GM19351 (cell line): ENCODE measurements around the gene PRCC.
"Not testable (repeated sequence)": the region's sequence is repeated elsewhere in the genome, so short reads cannot be mapped to it uniquely, and the experiment has no call there.

Experiments used
- ATAC-seq: cut with Tn5 transposase; IDR thresholded peaks from one replicate; pipeline ENCODE4 v1.9.1; 2021; ENCODE audit warnings: mild to moderate bottlenecking, moderate library complexity; ENCODE audit not compliant: unreplicated experiment

PRCC gene

DNA sequence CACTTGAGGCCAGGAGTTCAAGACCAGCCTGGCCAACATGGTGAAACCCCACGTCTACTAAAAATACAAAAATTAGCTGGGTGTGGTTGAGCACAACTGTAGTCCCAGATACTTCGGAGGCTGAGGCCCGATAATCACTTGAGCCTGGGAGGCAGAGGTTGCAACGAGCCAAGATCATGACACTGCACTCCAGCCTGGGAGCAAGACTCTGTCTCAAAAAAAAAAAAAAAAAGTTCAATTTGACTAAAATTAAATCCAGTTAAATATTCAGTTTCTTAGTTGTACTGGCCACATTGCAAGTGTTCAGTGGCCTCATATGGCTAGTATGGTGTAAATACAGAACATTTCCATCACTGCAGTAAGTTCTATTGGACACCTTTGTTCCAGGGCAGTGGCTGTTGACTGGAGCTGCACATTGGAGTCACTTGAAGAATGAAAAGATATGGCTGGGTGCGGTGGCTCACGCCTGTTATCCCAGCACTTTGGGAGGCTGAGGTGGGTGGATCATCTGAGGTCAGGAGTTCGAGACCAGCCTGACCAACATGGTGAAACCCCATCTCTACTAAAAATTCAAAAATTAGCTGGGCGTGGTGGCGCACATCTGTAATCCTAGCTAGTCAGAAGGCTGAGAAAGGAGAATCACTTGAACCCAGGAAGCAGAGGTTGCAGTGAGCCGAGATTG, 9.6 kb upstream of the PRCC start:
- not testable (repeated sequence) for ATAC-seq

DNA sequence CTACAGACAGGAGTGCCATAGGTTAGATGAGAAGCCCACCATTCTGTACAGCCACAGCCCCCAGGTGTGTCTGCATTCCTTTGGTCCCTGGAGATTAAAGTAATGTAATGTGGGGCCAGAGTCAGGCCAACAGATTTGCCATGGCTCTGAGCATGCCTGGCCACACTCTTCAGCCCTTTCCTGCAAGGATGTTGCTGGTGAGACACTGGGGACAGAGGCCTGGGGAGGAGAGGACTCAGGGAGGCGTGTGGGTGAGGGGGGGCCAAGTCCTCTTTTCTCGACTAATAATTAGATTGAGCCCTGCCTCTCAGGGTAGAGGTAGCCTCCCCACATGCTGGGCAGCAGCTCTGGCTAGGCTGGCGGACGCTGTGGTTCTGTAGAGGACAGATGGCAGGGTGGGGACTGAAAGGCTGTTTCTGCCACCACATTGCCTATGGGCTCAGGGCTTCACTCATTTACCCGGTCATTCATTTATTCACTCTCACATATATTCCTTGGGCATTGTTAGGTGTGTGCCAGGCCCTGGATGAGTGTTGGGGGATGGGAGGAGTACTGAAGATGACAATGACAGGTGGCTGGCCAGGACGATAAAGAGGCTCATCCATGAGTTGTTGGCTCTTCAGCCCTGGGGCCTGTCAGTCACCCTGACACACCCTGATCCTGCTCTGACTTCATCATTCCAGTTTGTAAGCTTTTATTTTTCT, 7.1 kb upstream of the PRCC start:
- ATAC-seq: no peak

DNA sequence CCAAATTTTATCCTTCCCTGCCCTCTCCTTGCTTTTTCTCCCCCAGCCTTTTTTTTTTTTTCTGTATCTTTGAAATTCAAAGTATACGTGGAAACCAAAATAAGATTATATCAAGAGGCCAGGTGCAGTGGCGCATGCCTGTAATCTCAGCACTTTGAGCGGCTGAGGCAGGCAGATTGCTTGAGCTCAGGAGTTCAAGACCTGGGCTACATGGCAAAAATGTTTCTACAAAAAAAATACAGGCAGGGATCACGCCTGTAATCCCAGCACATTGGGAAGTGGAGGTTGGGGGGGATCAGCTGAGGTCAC, 6.6 kb upstream of the PRCC start:
- no peak for ATAC-seq

DNA sequence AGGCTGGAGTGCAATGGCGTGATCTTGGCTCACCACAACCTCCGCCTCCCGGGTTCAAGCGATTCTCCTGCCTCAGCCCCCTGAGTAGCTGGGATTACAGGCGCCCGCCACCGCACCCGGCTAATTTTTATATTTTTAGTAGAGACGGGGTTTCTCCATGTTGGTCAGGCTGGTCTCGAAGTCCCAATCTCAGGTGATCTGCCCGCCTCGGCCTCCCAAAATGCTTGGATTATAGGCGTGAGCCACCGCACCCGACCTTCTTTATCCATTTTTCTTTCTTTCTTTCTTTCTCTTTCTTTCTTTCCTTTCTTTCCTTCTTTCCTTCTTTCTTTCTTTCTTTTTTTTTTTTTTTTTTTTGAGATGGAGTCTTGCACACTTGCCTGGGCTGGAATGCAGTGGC, 2.2 kb upstream of the PRCC start:
- not testable (repeated sequence) for ATAC-seq

DNA sequence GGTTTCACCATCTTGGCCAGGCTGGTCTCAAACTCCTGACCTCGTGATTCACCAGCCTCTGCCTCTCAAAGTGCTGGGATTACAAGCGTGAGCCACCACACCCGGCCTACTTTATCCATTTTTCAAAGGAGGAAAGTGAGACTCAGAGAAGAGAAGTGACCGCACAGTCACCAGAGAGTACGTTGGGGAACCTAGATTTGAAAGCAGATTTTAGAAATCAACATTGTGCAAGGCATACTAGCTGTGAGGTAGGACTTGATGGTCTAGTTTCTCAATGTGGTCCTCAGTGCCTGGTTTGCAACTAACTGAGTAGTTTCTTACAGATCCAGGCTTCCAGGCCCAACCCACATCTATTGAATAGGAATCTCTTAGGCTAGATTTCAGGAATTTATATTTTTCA, 1.7 kb upstream of the PRCC start:
- ATAC-seq: no peak

DNA sequence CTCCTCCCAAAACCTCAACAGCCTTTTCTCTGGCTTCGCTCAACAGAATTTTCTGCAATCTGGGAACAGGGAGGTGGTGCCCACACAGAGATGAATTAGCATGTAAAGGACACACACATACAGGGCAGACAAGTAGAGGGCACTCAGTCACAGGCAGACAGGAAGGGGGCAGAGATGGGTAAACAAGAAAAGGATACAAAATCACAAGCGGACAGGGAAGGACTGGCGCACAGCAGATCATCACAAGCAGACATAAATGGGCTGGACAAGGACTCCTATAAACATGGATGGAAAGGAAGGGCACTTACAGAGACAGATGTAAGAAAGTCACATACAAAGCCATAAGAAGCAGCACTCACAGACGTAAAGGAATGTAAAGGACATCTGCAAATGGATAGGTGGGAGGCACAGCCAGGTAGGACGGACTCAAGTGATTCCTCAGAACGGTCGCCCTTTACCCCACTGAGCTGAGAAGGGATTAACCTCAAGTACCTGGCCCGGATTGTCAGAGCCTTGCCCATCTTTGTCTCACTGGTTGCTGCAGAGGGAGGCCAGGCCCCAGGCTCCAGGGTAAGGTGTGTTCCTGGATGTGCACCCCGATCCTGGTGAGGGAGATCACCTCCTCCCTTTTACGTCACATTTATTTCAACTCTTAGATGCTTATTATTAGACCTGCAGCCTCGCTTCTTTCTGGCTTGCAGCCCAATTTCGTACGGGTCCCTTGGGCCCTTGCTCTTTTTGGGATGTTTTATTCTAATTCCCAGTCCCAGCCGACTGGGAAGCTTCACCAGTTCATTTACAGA, 836 bp upstream of the PRCC start:
- ATAC-seq: peak; percentile 21

DNA sequence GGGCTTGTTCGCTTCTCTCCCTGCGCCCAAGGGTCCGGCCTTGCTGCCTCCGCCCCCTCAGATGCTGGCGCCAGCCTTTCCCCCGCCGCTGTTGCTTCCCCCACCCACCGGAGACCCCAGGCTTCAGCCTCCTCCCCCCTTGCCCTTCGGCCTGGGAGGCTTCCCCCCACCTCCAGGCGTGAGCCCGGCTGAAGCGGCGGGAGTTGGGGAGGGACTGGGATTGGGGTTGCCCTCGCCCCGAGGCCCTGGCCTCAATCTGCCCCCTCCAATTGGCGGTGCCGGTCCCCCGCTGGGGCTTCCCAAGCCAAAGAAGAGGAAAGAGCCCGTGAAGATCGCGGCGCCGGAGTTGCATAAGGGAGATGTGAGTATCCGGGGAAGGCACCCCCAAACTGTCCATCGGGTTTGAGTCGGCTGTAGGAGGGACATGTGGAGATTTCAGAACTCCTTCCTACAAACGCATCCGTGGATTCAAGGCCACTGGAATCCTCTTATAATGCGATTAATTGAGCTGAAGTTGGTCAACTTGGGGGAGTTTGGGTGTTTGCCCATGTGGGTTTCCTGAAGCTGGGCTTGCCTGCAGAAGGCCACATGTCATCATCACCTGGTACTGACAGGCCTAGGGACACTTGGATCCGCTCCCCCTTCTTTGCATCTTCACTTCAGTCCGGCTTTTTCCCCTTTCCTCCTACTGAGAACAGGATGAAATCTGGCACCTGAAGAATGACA, 707 bp downstream of the PRCC start:
- no peak for ATAC-seq

DNA sequence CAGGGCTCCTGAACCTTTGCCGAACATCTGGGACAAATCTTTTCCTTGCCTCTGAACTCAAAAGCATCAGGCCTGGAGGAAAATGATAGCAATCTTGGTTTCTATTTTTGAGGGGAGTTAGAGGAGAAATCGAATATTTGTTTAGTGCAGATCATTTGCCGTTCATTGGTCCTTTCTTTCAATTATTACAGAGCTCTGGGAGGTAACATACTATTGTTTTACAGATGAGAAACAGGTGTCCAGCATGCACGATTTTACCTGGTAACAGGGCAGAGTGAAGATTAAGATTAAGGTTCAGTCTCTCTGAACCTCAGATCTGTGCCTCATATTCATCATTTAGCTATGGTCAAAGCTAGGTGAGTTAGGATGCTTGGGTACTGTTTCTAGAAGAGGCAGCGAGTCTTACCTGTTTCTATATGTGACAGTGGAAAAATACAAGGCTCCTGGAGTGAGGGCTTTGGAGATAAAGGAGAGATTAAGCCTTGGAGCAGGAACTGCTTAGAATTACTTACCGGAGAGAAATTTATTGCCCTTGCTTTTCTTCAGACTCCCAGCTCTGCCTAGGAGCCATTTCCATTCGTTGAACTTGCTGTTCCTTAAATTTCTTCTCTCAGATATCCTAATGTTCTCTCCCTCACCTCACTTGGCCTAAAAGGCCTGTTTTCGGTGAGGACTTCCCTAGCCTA, 1.4 kb downstream of the PRCC start:
- ATAC-seq: no peak

DNA sequence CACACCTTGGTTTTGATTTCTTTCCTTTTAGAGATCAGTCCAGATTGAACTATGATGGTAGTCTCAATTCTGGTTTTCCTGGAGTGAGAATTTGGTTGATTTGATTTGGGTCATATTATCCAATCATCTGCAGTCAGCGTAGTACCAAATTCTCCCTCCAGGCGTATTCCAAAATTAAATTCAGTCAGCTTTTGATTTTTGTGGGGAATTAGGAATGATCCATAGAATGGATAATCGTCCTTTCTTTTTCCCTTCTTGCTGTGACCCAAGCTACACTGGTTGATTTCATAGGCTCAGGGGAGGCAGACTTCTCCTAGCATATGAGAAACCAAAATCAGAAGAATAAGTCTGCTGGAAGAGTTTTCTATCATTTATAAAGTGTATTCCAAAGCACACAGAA, 4.9 kb downstream of the PRCC start:
- no peak for ATAC-seq

DNA sequence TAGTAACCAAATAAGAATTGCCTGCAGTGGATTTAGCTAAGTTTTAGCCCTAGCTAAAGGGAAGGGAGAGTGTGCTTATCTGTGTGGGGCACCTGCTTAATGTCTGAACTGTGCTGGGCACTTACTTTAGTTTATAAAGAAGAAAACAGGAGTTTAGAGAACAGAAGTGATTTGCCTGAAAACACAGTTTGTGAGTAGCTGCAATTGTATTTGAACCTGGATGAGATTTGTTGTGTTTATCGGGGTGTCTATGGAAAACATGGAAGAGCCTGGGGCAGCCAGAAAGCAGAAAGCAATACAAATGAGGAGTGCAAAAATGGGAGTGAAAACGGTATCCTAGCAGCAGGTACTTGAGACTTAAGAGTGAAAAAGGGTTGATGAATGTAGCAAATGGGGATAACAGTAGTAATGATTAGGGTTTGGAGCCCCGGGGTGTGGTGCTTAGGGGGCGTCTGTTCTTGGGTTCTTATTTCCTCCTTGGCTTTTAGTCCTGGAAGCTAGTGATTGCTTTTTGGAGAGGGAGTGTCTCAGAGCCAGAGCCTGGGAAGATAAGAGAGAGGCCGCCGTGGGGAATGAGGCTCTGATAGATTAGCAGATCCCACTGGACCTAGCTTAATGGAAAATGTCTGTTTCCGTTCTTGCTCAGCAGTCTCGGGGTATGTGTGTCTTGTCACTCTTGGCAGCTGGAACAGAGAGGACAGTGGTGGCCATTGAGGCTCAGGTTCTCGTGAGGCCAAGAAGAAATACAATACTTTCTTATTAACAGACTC, 5.6 kb downstream of the PRCC start:
- ATAC-seq: no peak

DNA sequence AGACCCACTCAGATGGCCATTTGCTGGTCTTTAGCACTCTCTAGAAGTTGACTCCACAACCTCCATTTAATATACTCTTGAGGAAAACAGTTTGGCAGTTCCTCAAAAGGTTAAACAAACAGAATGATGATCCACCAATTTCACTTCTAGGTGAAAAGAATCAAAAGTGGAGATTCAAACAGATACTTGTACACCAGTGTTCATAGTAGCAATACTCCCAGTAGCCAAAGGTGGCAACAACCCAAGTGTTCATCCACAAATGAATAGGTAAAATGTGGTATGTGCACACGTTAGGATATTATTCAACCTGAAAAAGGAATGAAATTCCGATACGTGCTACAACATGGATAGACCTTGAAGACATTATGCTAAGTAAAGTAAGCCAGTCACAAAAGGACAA, 6.3 kb downstream of the PRCC start:
- no peak for ATAC-seq

DNA sequence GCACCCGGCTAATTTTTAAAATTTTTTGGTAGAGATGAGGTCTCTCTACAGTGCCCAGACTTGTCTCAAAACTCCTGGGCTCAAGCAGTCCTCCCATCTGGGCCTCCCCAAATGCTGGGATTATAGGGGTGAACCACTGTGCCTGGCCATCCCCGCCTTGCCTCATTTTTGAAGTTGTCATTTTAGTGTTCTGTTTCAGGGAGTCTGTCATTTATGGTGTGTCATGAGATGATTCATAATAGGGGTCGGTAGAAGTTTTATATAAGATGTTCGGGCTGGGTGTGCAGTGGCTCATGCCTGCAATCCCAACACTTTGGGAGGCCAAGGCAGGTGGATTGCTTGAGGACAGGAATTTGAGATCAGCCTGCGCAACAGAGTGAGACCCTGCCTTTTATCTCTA, 8.5 kb downstream of the PRCC start:
- ATAC-seq: no peak

DNA sequence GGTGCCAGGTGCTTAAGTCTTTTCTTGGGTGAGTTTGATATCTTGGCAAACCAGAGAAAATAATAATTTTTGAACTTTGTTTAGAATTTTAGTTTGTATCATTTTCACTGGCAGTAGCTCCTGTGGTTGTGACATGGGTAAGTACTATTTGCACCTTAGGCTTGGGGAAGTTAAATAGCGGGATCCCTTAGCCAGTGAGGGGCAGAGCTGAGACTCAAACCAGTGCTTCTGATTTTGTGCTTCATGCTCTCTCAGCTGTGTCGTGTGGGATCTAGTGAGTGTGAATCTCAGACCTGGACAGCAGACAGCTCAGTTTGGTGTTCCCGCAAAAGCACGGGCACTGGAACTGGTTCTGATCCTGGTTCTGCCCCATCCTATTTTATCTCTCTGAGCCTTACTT, 9.6 kb downstream of the PRCC start:
- ATAC-seq: no peak

DNA sequence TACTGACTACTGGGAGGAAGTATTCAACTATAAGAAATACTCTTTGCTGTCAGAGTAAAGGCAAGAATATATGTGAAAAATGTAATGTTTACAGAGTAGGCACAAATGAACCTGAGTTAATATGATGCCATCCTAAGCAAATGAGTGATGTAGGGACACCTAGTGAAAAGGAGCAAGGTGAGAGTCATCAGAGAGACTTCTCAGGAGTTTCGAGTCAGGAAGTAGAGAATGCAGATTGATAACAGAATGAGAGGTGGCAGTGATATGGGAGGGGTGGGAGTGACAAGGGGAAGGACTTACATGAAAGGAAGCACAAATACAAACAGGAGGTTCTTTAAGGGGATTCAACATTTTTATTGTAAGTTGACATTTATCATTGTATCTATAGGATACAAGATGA, 10.2 kb downstream of the PRCC start:
- ATAC-seq: no peak

DNA sequence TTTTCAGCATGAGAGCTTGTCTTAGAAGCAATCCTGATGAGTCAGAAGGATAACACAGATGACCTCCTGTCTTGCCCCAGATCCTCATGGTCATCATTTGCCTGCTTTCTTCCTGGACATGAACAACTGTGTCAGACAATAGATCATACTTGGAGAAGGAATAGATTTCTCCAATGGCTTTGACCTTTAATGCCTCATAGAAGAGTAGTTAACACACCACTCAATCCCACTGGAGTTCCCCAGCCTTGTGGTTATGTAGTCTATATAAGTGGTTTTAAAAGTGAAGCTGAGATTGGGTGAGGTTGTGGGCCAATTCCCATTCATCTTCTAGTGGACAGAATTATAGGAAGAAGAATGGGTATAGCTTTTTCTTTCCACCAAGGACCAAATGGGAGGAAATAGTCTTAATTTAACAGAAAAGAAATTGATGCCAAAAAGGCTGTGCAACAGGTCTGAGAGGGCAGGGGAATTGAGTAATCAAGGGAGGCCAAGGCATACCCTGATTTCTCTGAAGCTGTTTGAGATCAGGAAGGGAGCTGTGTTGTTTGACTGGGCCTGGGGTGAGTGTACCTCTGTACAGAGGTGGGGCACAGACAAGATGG, 14.4 kb downstream of the PRCC start:
- no peak for ATAC-seq

DNA sequence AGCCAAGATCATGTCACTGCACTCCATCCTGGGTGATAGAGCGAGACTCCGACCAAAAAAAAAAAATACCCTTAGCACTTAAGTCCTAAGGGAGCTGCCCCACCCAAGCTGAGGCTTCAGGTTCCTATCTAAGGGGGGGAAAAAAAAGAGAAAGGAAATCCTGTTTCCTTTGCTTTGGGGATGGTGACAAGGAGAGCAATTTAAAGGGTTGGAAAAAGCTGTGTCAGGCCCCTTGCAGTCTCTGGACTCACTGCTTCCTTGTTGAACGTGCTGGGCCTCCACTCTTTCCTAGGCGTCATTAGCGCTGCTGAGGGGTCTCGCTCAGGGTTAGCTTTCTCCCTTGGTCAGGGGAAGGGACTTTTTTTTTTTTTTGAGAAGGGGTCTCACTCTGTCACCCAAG, 18.1 kb downstream of the PRCC start:
- ATAC-seq: no peak

DNA sequence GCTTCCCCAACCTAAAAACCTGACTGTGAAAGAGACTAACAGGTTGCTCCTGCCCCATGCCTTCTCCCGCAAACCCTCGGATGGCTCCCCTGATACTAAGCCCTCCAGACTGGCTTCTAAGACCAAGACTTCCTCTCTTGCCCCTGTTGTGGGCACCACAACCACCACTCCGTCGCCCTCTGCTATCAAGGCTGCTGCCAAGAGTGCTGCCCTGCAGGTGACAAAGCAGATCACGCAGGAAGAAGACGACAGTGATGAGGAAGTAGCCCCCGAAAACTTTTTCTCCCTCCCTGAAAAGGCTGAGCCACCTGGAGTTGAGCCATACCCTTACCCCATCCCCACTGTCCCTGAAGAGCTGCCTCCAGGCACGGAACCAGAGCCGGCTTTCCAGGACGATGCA, 19.3 kb downstream of the PRCC start:
- ATAC-seq: no peak

DNA sequence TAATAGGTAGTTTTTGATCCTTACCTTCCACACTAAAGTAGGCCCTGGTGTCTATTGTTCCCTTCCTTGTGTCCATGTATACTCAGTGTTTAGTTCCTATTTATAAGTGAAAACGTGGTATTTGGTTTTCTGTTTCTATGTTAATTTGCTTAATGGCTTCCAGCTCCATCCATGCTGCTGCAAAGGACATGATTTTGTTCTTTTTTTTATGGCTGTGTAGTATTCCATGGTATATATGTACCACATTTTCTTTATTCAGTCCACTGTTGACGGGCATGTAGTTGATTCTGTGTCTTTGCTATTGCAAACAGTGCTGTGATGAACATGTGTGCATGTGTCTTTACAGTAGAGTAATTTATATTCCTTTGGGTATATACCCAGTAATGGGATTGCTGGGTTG, 20.8 kb downstream of the PRCC start:
- ATAC-seq: no peak

DNA sequence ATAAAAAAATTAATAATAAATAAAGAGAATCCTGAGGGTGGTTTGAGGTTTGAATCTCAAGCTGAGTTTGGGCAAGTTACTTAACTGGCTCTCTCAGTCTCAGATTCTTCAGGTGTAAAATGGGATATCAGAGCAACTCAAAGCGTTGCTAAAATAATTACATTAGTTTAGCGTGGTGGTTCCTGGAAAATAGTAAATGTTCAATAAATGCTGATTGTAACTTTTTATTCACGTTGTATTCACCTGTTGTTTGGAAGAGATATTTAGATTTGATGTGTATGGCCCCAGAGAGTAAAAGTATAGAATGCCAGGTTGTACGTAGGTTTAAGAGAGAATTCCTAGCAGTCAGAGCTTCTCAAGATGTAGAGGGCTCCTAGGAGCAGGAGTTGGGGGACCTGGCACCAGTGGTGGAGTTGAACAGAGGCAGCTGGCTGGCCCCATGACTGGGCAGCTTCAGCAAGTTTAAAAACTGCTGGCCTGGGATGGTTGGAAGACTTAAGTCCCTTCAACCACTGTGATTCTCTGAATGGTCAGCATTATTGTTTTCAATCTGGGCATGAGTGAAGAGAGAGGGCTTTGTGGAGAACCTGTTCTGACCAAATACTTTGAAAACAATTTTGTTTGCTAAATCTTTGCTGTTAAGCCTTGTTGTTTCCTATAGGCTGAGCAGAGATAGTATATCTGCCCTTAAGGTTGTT, 22.4 kb downstream of the PRCC start:
- no peak for ATAC-seq
